CD14-positive monocyte (primary cell): ENCODE measurements around the gene RASAL2. TPM values are rescaled to one million over a fixed set of nuclear protein-coding genes. Genes with fewer than 3 reads are reported as not detected.
A peak's percentile ranks its signal among the peaks of the same experiment; 100 is the strongest.

Experiments used
- DNase-seq, 3 donors: peaks; one replicate each; pipeline ENCODE4 v3.0.0-alpha.2; 2011 to 2022
- H2AFZ ChIP-seq: 2 replicates; pipeline ENCODE4 v1.6.0; 2012; ENCODE audit warnings: mild to moderate bottlenecking, low read depth, low read length, inconsistent platforms; ENCODE audit not compliant: insufficient read depth, poor library complexity, severe bottlenecking
- H3K27ac ChIP-seq, 2 donors: 1 replicate in 1 of 2; 2 replicates in 1 of 2; pipeline ENCODE4 v1.5.1; 2012 to 2013; ENCODE audit warnings: low read length in 2 of 2, control low read depth in 1 of 2, inconsistent platforms in 1 of 2, low read depth in 1 of 2, mild to moderate bottlenecking in 1 of 2
- H3K27me3 ChIP-seq, 2 donors: one replicate each; pipeline versions ENCODE4 v1.6.0 to v1.6.1; 2011 to 2013; ENCODE audit warnings: low read length in 2 of 2; ENCODE audit not compliant: control insufficient read depth in 2 of 2, insufficient read depth in 2 of 2
- H3K36me3 ChIP-seq, 2 donors: replicated peaks in 1 of 2; 1 replicate in 1 of 2; 2 replicates in 1 of 2; pipeline versions ENCODE4 v1.5.1 to v1.6.1; 2012 to 2013; ENCODE audit warnings: low read length in 2 of 2, control low read depth in 1 of 2, inconsistent platforms in 1 of 2, mild to moderate bottlenecking in 1 of 2; ENCODE audit not compliant: insufficient read depth in 2 of 2, control insufficient read depth in 1 of 2
- H3K4me1 ChIP-seq, 2 donors: 1 replicate in 1 of 2; 2 replicates in 1 of 2; pipeline versions ENCODE4 v1.5.1 to v1.6.1; 2012 to 2013; ENCODE audit warnings: low read length in 2 of 2, control low read depth in 1 of 2, inconsistent platforms in 1 of 2, mild to moderate bottlenecking in 1 of 2, moderate library complexity in 1 of 2; ENCODE audit not compliant: insufficient read depth in 2 of 2, control insufficient read depth in 1 of 2
- H3K4me2 ChIP-seq: replicated peaks from 2 replicates; pipeline ENCODE3; 2012; ENCODE audit warnings: low read length, moderate library complexity, mild to moderate bottlenecking; ENCODE audit not compliant: poor library complexity, severe bottlenecking; ENCODE audit errors: extremely low read depth
- H3K4me3 ChIP-seq, 3 experiments: fragments of 200-600 bp in 1 of 3; sonication (generic) in 1 of 3; replicated peaks in 1 of 3; 1 replicate in 2 of 3; 2 replicates in 1 of 3; pipeline ENCODE4 v1.5.1; 2011 to 2013; ENCODE audit warnings: low read length in 3 of 3, mild to moderate bottlenecking in 3 of 3, control low read depth in 2 of 3, low read depth in 2 of 3, inconsistent platforms in 1 of 3, moderate library complexity in 1 of 3
- H3K79me2 ChIP-seq: 2 replicates; pipeline ENCODE4 v1.6.0; 2012; ENCODE audit warnings: mild to moderate bottlenecking, control low read depth, inconsistent platforms, low read length, moderate library complexity; ENCODE audit not compliant: insufficient read depth
- H3K9ac ChIP-seq: 2 replicates; pipeline ENCODE4 v1.6.0; 2017; ENCODE audit warnings: low read length, mild to moderate bottlenecking; ENCODE audit not compliant: insufficient read depth, poor library complexity, severe bottlenecking
- H3K9me3 ChIP-seq, 2 donors: replicated peaks in 1 of 2; 1 replicate in 1 of 2; 2 replicates in 1 of 2; pipeline versions ENCODE4 v1.5.1 to v1.6.1; 2012 to 2013; ENCODE audit warnings: low read length in 2 of 2, control low read depth in 1 of 2; ENCODE audit not compliant: control insufficient read depth in 1 of 2, insufficient read depth in 1 of 2
- H4K20me1 ChIP-seq: 2 replicates; pipeline ENCODE4 v1.6.0; 2012; ENCODE audit warnings: mild to moderate bottlenecking, low read length, control low read depth, moderate library complexity; ENCODE audit not compliant: insufficient read depth
- H3K27ac Mint-ChIP-seq, 7 donors: one replicate each; pipeline ENCODE4 v1.8.0; 2020; ENCODE audit warnings: mild to moderate bottlenecking in 7 of 7, mixed read lengths in 7 of 7, moderate library complexity in 6 of 7, inconsistent platforms in 2 of 7
- H3K27me3 Mint-ChIP-seq, 3 donors: one replicate each; pipeline ENCODE4 v1.8.0; 2021 to 2022; ENCODE audit warnings: low read depth in 3 of 3, mild to moderate bottlenecking in 3 of 3, mixed read lengths in 3 of 3, moderate library complexity in 3 of 3, inconsistent platforms in 1 of 3
- H3K36me3 Mint-ChIP-seq, 2 donors: one replicate each; pipeline ENCODE4 v1.8.0; 2020; ENCODE audit warnings: mixed read lengths in 2 of 2, inconsistent platforms in 1 of 2, mild to moderate bottlenecking in 1 of 2
- H3K4me1 Mint-ChIP-seq: one replicate; pipeline ENCODE4 v1.8.0; 2020; ENCODE audit warnings: mild to moderate bottlenecking, mixed read lengths
- H3K4me3 Mint-ChIP-seq, 2 donors: one replicate each; pipeline ENCODE4 v1.8.0; 2020; ENCODE audit warnings: mild to moderate bottlenecking in 2 of 2, mixed read lengths in 2 of 2, moderate library complexity in 1 of 2
- H3K9me3 Mint-ChIP-seq, 7 donors: one replicate each; pipeline ENCODE4 v1.8.0; 2020 to 2022; ENCODE audit warnings: mixed read lengths in 7 of 7, mild to moderate bottlenecking in 6 of 7, moderate library complexity in 6 of 7, inconsistent platforms in 2 of 7
- CTCF ChIP-seq: fragments of 200-600 bp; IDR thresholded peaks from one replicate; pipeline ENCODE4 v1.8.0; 2022; ENCODE audit warnings: antibody characterized with exemption, mild to moderate bottlenecking
- WGBS: methylation state at CpG from one replicate; pipeline ENCODE4 v1.1.5; 2013; ENCODE audit warnings: missing lambda C conversion rate; ENCODE audit not compliant: insufficient coverage; 5-methylcytosine and 5-hydroxymethylcytosine counted together
- intact Hi-C, 2 donors: fragments of 100-400 bp; cut with micrococcal nuclease; formaldehyde crosslinking; loops; one replicate each; pipeline versions ENCODE4 v1.15.0 to v1.15.1; 2023
- polyA plus RNA-seq, 3 donors: library from polyadenylated mRNA; depleted of rRNA in 1 of 3; unstranded in 2 of 3; stranded (reverse) in 1 of 3; fragments of 300-500 nt in 2 of 3; fragments of >200 nt in 1 of 3; fragmentation: Illumina TruSeq in 2 of 3; gene quantifications; 1 replicate in 2 of 3; 2 replicates in 1 of 3; pipeline ENCODE4 v1.2.3, GENCODE V29; 2012 to 2021

The RASAL2 gene
- polyA plus RNA-seq, 3 donors, result 0.15 to 1.00 (median 0.63) TPM

- H3K27ac Mint-ChIP-seq, result peak overlapping the region in 1 of 7 donors; percentile 13
Measured at GRCh38 chr1:178483251-178483957, 389.5 kb downstream of the RASAL2 start.

GRCh38 chr1:178484698-178485225 is 390.9 kb downstream of the RASAL2 start:
- intact Hi-C loops, result no loop called here
- no peaks in the 10 kb centered on the region for H4K20me1 ChIP-seq
- no peak for DNase-seq
- Mint-ChIP-seq H3K4me3 (no peak overlapping the region), H3K36me3 (peaks cover 0 to 2% of the 10 kb centered on the region in 2 donors), H3K4me1 (peaks cover 23% of the 10 kb centered on the region), H3K9me3 (no peaks in the 10 kb centered on the region), H3K27me3 (peaks cover 0 to 4% (median 2%) of the 10 kb centered on the region in 3 donors), H3K27ac (no peak overlapping the region)
- WGBS, result 20% methylated on average over 1 of the region's 3 CpGs
- no peaks in the 10 kb centered on the region for H3K27me3 ChIP-seq
- TF ChIP-seq CTCF, result no peak
- H2AFZ ChIP-seq, result peak overlapping the region; percentile 23
- no peaks in the 10 kb centered on the region for H3K79me2 ChIP-seq
- no peaks in the 10 kb centered on the region for H3K9me3 ChIP-seq
- no peak overlapping the region for H3K4me3 ChIP-seq
- no peak overlapping the region for H3K4me2 ChIP-seq
- no peak overlapping the region for H3K27ac ChIP-seq
- peaks cover 15 to 26% of the 10 kb centered on the region in 2 donors for H3K4me1 ChIP-seq
- no peak overlapping the region for H3K9ac ChIP-seq
- H3K36me3 ChIP-seq, result no peaks in the 10 kb centered on the region

More at GRCh38 chr1:178483251-178483957, 389.5 kb downstream of the RASAL2 start:
- Histone ChIP-seq H3K27ac (no peak overlapping the region), H3K9me3 (no peaks in the 10 kb centered on the region), H3K4me1 (peaks cover 15 to 26% of the 10 kb centered on the region in 2 donors), H3K36me3 (no peaks in the 10 kb centered on the region), H3K4me2 (no peak overlapping the region), H4K20me1 (no peaks in the 10 kb centered on the region), H2AFZ (no peak overlapping the region), H3K4me3 (no peak overlapping the region), H3K27me3 (no peaks in the 10 kb centered on the region), H3K9ac (peak overlapping the region; percentile 15), H3K79me2 (no peaks in the 10 kb centered on the region)
- peaks cover 0 to 4% (median 2%) of the 10 kb centered on the region in 3 donors for H3K27me3 Mint-ChIP-seq
- DNase-seq, result no peak
- no peak for TF ChIP-seq CTCF
- H3K36me3 Mint-ChIP-seq, result peaks cover 0 to 2% of the 10 kb centered on the region in 2 donors
- no peak overlapping the region for H3K4me3 Mint-ChIP-seq
- 83% methylated on average over 1 of the region's 5 CpGs for WGBS
- peaks cover 0 to 3% (median 0%) of the 10 kb centered on the region in 7 donors for H3K9me3 Mint-ChIP-seq
- H3K4me1 Mint-ChIP-seq, result peaks cover 23% of the 10 kb centered on the region
- intact Hi-C loops, result no loop called here
